ENCODE data around the gene TSC22D2. TPM values are rescaled to one million over a fixed set of nuclear protein-coding genes. Genes with fewer than 3 reads are reported as not detected.

The TSC22D2 gene
- total RNA-seq, 1 donor from 2014 or later, result 116 TPM

DNA sequence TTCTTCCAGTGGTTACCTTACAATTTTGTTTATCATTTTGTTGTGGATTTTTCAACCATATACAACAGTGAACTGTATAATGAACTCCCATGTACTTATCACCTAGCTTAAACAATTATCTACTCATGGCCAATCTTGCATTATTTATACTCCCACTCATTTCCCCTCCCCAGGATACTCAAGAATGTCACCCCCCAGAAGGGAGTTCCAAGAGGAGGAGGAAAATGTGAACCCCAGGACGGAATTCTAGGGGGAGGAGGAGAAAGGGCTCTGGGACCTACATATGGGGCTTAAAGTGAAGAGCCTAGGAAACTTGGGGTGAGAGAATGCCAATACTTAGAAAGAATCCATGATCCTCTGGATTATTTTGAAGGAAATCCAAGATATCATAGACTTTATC lies 59.3 kb downstream of the TSC22D2 start:
- TF ChIP-seq CTCF (IDR thresholded peaks at IDR 0.05; ENCODE audit: insufficient read depth, low read depth, low read length) (no peak), EZH2 (IDR thresholded peaks at IDR 0.05; ENCODE audit: insufficient read depth, low read length) (no peak)
- Histone ChIP-seq H3K27ac (ENCODE audit: low read depth, low read length) (no peak overlapping the region), H3K9ac (ENCODE audit: low read length) (no peak overlapping the region), H3K79me2 (ENCODE audit: insufficient read depth, low read length) (no peaks in the 10 kb centered on the region), H3K27me3 (ENCODE audit: insufficient read depth, low read length) (no peaks in the 10 kb centered on the region), H3K4me3 (ENCODE audit: insufficient read depth, low read depth, low read length) (no peak overlapping the region), H2AFZ (ENCODE audit: low read depth, low read length) (no peak overlapping the region), H4K20me1 (ENCODE audit: insufficient read depth, low read length) (no peaks in the 10 kb centered on the region), H3K4me2 (ENCODE audit: low read length) (no peak overlapping the region), H3K9me3 (ENCODE audit: insufficient read depth, low read depth, low read length) (no peaks in the 10 kb centered on the region), H3K4me1 (ENCODE audit: insufficient read depth, low read length) (peaks cover 28% of the 10 kb centered on the region), H3K36me3 (ENCODE audit: insufficient read depth, low read length) (no peaks in the 10 kb centered on the region)
- peaks cover 43% of the 10 kb centered on the region for H3K4me1 Mint-ChIP-seq (ENCODE audit: low read depth, unreplicated experiment)
- FAIRE-seq, result no peak
- H3K27ac Mint-ChIP-seq (ENCODE audit: unreplicated experiment), result peak overlapping the region; percentile 15
- no peak for DNase-seq (ENCODE audit: low read depth)
- H3K36me3 Mint-ChIP-seq (ENCODE audit: low read depth, unreplicated experiment), result no peaks in the 10 kb centered on the region
- no peaks in the 10 kb centered on the region for H3K9me3 Mint-ChIP-seq (ENCODE audit: unreplicated experiment)
- H3K27me3 Mint-ChIP-seq (ENCODE audit: low read depth, unreplicated experiment), result no peaks in the 10 kb centered on the region
- no peak overlapping the region for H3K4me3 Mint-ChIP-seq (ENCODE audit: unreplicated experiment)

DNA sequence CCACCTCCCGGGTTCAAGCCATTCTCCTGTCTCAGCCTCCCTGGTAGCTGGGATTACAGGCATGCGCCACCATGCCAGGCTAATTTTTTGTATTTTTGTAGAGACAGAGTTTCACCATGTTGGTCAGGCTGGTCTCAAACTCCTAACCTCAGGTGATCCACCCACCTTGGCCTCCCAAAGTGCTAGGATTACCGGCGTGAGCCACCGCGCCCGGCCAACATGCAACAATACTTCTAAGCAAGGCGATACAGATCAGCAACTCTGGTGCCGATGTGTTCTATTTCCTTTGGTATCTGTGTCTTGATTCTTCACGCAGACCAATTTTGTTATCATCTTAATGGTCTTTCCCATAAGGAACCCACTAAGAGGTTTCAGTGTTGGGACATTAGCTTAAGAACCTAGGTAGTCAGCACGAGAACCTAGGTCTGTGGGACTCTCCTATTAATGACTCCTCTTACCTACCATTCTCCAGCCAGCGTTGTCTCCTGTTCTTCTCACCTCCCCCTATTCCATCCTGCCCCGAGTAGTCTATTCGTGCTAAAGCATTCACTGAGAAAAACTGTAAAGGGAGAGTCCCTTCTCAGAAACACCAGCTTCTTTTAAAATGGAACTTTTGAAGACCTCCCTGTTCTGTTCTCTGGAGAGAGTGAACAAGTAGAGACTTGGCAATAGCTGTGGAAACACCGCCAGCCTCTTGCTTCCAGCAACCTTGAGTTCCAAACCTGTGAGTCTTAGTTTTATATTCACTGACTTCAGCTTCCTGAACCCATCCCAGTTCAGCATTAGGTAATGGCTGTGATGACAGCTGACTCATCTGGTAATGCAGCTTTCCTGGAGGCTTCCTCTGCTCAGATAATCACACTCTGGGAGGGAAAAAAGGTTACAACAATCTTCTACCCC lies 61.2 kb downstream of the TSC22D2 start:
- Histone ChIP-seq H3K4me1 (ENCODE audit: insufficient read depth, low read length) (peaks cover 28% of the 10 kb centered on the region), H4K20me1 (ENCODE audit: insufficient read depth, low read length) (no peaks in the 10 kb centered on the region), H3K79me2 (ENCODE audit: insufficient read depth, low read length) (no peaks in the 10 kb centered on the region), H3K36me3 (ENCODE audit: insufficient read depth, low read length) (no peaks in the 10 kb centered on the region), H3K4me3 (ENCODE audit: insufficient read depth, low read depth, low read length) (no peak overlapping the region), H3K27me3 (ENCODE audit: insufficient read depth, low read length) (no peaks in the 10 kb centered on the region), H3K9ac (ENCODE audit: low read length) (peak overlapping the region; percentile 66), H3K9me3 (ENCODE audit: insufficient read depth, low read depth, low read length) (no peaks in the 10 kb centered on the region), H2AFZ (ENCODE audit: low read depth, low read length) (no peak overlapping the region), H3K4me2 (ENCODE audit: low read length) (peak overlapping the region; percentile 74), H3K27ac (ENCODE audit: low read depth, low read length) (peak overlapping the region; percentile 86)
- FAIRE-seq (peak; percentile 93), DNase-seq (ENCODE audit: low read depth) (peak; percentile 98)
- peak overlapping the region; percentile 92 for H3K27ac Mint-ChIP-seq (ENCODE audit: unreplicated experiment)
- peak overlapping the region; percentile 27 for H3K4me3 Mint-ChIP-seq (ENCODE audit: unreplicated experiment)
- no peaks in the 10 kb centered on the region for H3K27me3 Mint-ChIP-seq (ENCODE audit: low read depth, unreplicated experiment)
- TF ChIP-seq CTCF (IDR thresholded peaks at IDR 0.05; ENCODE audit: insufficient read depth, low read depth, low read length) (no peak), EZH2 (IDR thresholded peaks at IDR 0.05; ENCODE audit: insufficient read depth, low read length) (no peak)
- peaks cover 8% of the 10 kb centered on the region for H3K36me3 Mint-ChIP-seq (ENCODE audit: low read depth, unreplicated experiment)
- H3K9me3 Mint-ChIP-seq (ENCODE audit: unreplicated experiment), result no peaks in the 10 kb centered on the region
- peaks cover 37% of the 10 kb centered on the region for H3K4me1 Mint-ChIP-seq (ENCODE audit: low read depth, unreplicated experiment)
